C4-2B (cell line): ENCODE data around the gene ATP2A2.

ENCODE experiments used
- CTCF ChIP-seq: fragments of 450-650 bp; conservative IDR thresholded peaks from 2 replicates; pipeline ENCODE4 v1.5.1; 2017; ENCODE audit warnings: mild to moderate bottlenecking
- ZFX ChIP-seq: fragments of 450-650 bp; IDR thresholded peaks from 2 replicates; pipeline ENCODE4 v1.6.1; 2017

DNA sequence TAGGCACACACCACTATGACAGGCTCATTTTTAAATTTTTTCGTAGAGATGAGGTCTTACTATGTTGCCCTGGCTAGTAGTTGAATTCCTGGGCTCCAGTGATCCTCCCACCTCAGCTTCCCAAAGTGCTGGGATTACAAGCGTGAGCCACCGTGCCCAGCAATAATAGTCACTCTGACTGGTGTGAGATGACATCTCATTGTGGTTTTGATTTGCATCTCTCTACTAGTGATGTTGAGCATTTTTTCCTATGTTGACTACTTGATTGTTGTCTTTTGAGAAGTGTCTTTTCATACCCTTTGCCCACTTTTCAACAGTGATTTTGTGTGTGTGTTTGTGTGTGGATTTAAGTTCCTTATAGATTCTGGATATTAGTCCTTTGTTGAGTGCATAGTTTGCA, 26.3 kb downstream of the ATP2A2 start:
- TF ChIP-seq CTCF (no peak), ZFX (no peak)
